H9 (cell line): ENCODE measurements around the gene POU2AF3. TPM values are rescaled to one million over a fixed set of nuclear protein-coding genes. Genes with fewer than 3 reads are reported as not detected.

Experiments
- DNase-seq: peaks from one replicate; pipeline ENCODE4 v3.0.0-alpha.2; 2017
- H2AFZ ChIP-seq: one replicate; pipeline ENCODE4 v1.6.1; 2013; ENCODE audit warnings: mild to moderate bottlenecking, low read length, control low read depth, moderate library complexity
- H2AK5ac ChIP-seq: 2 replicates; pipeline ENCODE4 v1.6.1; 2013; ENCODE audit warnings: low read length, control low read depth, mixed read lengths; ENCODE audit not compliant: insufficient read length
- H2BK120ac ChIP-seq: one replicate; pipeline ENCODE4 v1.6.1; 2013; ENCODE audit warnings: low read depth, mild to moderate bottlenecking, low read length, control low read depth, inconsistent platforms; ENCODE audit not compliant: poor library complexity, severe bottlenecking
- H2BK12ac ChIP-seq: 2 replicates; pipeline ENCODE4 v1.6.1; 2013; ENCODE audit warnings: low read length, control low read depth, mixed read lengths, low read depth; ENCODE audit not compliant: insufficient read length
- H2BK15ac ChIP-seq: 2 replicates; pipeline ENCODE4 v1.6.1; 2013; ENCODE audit warnings: low read depth, low read length, control low read depth
- H2BK20ac ChIP-seq: one replicate; pipeline ENCODE4 v1.6.1; 2013; ENCODE audit warnings: low read depth, mild to moderate bottlenecking, low read length, control low read depth, inconsistent platforms; ENCODE audit not compliant: poor library complexity, severe bottlenecking
- H2BK5ac ChIP-seq: 2 replicates; pipeline ENCODE4 v1.6.1; 2013; ENCODE audit warnings: low read length, control low read depth, mixed read lengths; ENCODE audit not compliant: insufficient read length
- H3K14ac ChIP-seq: 2 replicates; pipeline ENCODE4 v1.6.1; 2013; ENCODE audit warnings: low read length, control low read depth; ENCODE audit not compliant: insufficient read depth
- H3K18ac ChIP-seq: 2 replicates; pipeline ENCODE4 v1.6.1; 2013; ENCODE audit warnings: low read depth, mild to moderate bottlenecking, mixed read lengths, low read length, control low read depth; ENCODE audit not compliant: insufficient read length
- H3K23ac ChIP-seq: 2 replicates; pipeline ENCODE4 v1.6.1; 2013; ENCODE audit warnings: low read length, control low read depth, mixed read lengths, low read depth; ENCODE audit not compliant: insufficient read length
- H3K23me2 ChIP-seq: 2 replicates; pipeline ENCODE4 v1.6.1; 2013; ENCODE audit warnings: low read depth, mild to moderate bottlenecking, mixed read lengths, low read length, control low read depth; ENCODE audit not compliant: insufficient read length, poor library complexity, severe bottlenecking
- H3K27ac ChIP-seq: 2 replicates; pipeline ENCODE4 v1.5.1; 2013; ENCODE audit warnings: low read length, control low read depth, mixed read lengths, low read depth; ENCODE audit not compliant: insufficient read length
- H3K27me3 ChIP-seq: 2 replicates; pipeline ENCODE4 v1.6.1; 2013; ENCODE audit warnings: low read length, control low read depth, inconsistent platforms; ENCODE audit not compliant: insufficient read depth
- H3K4ac ChIP-seq: 2 replicates; pipeline ENCODE4 v1.6.1; 2013; ENCODE audit warnings: low read depth, mild to moderate bottlenecking, control low read depth, inconsistent platforms, low read length, moderate library complexity
- H3K4me1 ChIP-seq: 2 replicates; pipeline ENCODE4 v1.6.1; 2013; ENCODE audit warnings: low read length, control low read depth, inconsistent platforms; ENCODE audit not compliant: insufficient read depth
- H3K4me2 ChIP-seq: 2 replicates; pipeline ENCODE4 v1.6.1; 2013; ENCODE audit warnings: low read length, control low read depth, mixed read lengths; ENCODE audit not compliant: insufficient read length, insufficient read depth
- H3K56ac ChIP-seq: 2 replicates; pipeline ENCODE4 v1.6.1; 2013; ENCODE audit warnings: low read depth, mild to moderate bottlenecking, mixed read lengths, low read length, control low read depth; ENCODE audit not compliant: insufficient read length
- H3K79me1 ChIP-seq: 2 replicates; pipeline ENCODE4 v1.6.1; 2013; ENCODE audit warnings: low read depth, mild to moderate bottlenecking, moderate library complexity, low read length, control low read depth, inconsistent platforms; ENCODE audit not compliant: insufficient read depth, poor library complexity, severe bottlenecking
- H3K79me2 ChIP-seq: 2 replicates; pipeline ENCODE4 v1.6.1; 2013; ENCODE audit warnings: low read length, control low read depth, inconsistent platforms; ENCODE audit not compliant: insufficient read depth
- H3K9ac ChIP-seq: 2 replicates; pipeline ENCODE4 v1.6.1; 2013; ENCODE audit warnings: low read length, control low read depth, mixed read lengths; ENCODE audit not compliant: insufficient read length; ENCODE audit errors: extremely low read depth
- H3K9me3 ChIP-seq: one replicate; pipeline ENCODE4 v1.6.1; 2013; ENCODE audit warnings: low read depth, low read length, inconsistent platforms; ENCODE audit not compliant: control insufficient read depth
- H3T11ph ChIP-seq: one replicate; pipeline ENCODE4 v1.6.1; 2013; ENCODE audit warnings: mild to moderate bottlenecking, low read length, control low read depth, inconsistent platforms
- H4K20me1 ChIP-seq: one replicate; pipeline ENCODE4 v1.6.1; 2013; ENCODE audit not compliant: control insufficient read depth, insufficient read length, insufficient read depth
- H4K5ac ChIP-seq: 2 replicates; pipeline ENCODE4 v1.6.1; 2013; ENCODE audit warnings: low read depth, mild to moderate bottlenecking, mixed read lengths, low read length, control low read depth; ENCODE audit not compliant: insufficient read length
- H4K8ac ChIP-seq: replicated peaks from 2 replicates; pipeline ENCODE4 v1.6.1; 2013; ENCODE audit warnings: low read length, control low read depth, mixed read lengths, low read depth; ENCODE audit not compliant: insufficient read length
- H4K91ac ChIP-seq: 2 replicates; pipeline ENCODE4 v1.6.1; 2013; ENCODE audit warnings: low read depth, mild to moderate bottlenecking, moderate library complexity, mixed read lengths, low read length, control low read depth; ENCODE audit not compliant: insufficient read length
- H3K27ac Mint-ChIP-seq, 3 experiments: 2 replicates in 2 of 3; 3 replicates in 1 of 3; pipeline ENCODE4 v1.8.0; 2020 to 2021; ENCODE audit warnings: mixed read lengths in 3 of 3, mild to moderate bottlenecking in 1 of 3, moderate library complexity in 1 of 3
- H3K27me3 Mint-ChIP-seq: 2 replicates; pipeline ENCODE4 v1.8.0; 2021; ENCODE audit warnings: low read depth, mild to moderate bottlenecking, moderate library complexity, mixed read lengths
- H3K36me3 Mint-ChIP-seq, 3 experiments: 2 replicates in 2 of 3; 3 replicates in 1 of 3; pipeline ENCODE4 v1.8.0; 2020 to 2021; ENCODE audit warnings: low read depth in 3 of 3, mixed read lengths in 3 of 3; ENCODE audit not compliant: insufficient read depth in 1 of 3
- H3K4me1 Mint-ChIP-seq, 2 experiments: 2 replicates each; pipeline ENCODE4 v1.8.0; 2020; ENCODE audit warnings: mixed read lengths in 2 of 2
- H3K4me3 Mint-ChIP-seq, 2 experiments: 2 replicates in 1 of 2; 3 replicates in 1 of 2; pipeline ENCODE4 v1.8.0; 2020 to 2021; ENCODE audit warnings: mild to moderate bottlenecking in 2 of 2, mixed read lengths in 2 of 2, moderate library complexity in 1 of 2
- H3K9me3 Mint-ChIP-seq, 2 experiments: 2 replicates in 1 of 2; 3 replicates in 1 of 2; pipeline ENCODE4 v1.8.0; 2020; ENCODE audit warnings: mild to moderate bottlenecking in 2 of 2, mixed read lengths in 2 of 2, moderate library complexity in 1 of 2
- WGBS: extraction: QIAGEN DNeasy Blood & Tissue Kit; methylation state at CpG from one replicate; pipeline ENCODE4 v1.1.7; 2013; ENCODE audit warnings: missing lambda C conversion rate, low lambda C conversion rate, mixed read lengths; ENCODE audit not compliant: insufficient read length; ENCODE audit errors: extremely low coverage; 5-methylcytosine and 5-hydroxymethylcytosine counted together
- total RNA-seq: library from RNA; stranded (reverse); gene quantifications from 2 replicates; pipeline ENCODE4 v1.2.1, GENCODE V29; 2021
- TF ChIP-seq, protein P1 (sequence below): fragments of 200-600 bp; sonication (generic); conservative IDR thresholded peaks from 3 replicates; pipeline ENCODE4 v1.8.0; 2021; ENCODE audit warnings: antibody characterized with exemption, mild to moderate bottlenecking

The POU2AF3 gene
- total RNA-seq, 1 experiment from 2014 or later, result 0.52 TPM

DNA sequence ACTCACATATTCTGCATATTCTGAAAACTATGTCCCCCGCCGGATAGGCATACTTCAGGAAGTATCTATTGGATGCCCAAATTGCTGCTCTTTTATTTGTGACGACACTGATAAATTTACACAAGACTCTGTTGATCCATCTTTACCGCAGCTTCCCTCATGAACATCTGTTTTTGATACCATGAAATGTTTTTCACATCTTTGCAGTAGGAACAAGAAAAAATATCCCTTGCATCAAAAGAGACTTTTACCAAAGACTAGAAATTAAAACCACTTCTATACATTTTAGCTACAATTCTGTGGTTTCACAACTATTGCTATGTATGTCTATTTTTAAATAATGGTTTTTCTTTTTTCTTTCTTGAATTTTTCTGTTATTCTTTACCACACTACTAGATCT, 37.5 kb upstream of the POU2AF3 start:
- no CpG with 5 or more reads among the region's 4 CpGs for WGBS
- no peak overlapping the region for H3K4me3 Mint-ChIP-seq
- no peaks in the 10 kb centered on the region for H3K79me2 ChIP-seq
- H3K9me3 ChIP-seq, result no peaks in the 10 kb centered on the region
- H3K56ac ChIP-seq, result no peak overlapping the region
- no peak overlapping the region for H2BK5ac ChIP-seq
- no peak overlapping the region for H3K4ac ChIP-seq
- no peak overlapping the region for H3K23ac ChIP-seq
- H4K8ac ChIP-seq, result no peak overlapping the region
- no peaks in the 10 kb centered on the region for H3K23me2 ChIP-seq
- H3K18ac ChIP-seq, result no peak overlapping the region
- no peak overlapping the region for H3K27ac Mint-ChIP-seq
- H3K27me3 Mint-ChIP-seq, result peaks cover 2% of the 10 kb centered on the region
- no peak overlapping the region for H2BK12ac ChIP-seq
- H2BK15ac ChIP-seq, result no peak overlapping the region
- H3K27me3 ChIP-seq, result no peaks in the 10 kb centered on the region
- no peak overlapping the region for H2BK20ac ChIP-seq
- no peak overlapping the region for H4K91ac ChIP-seq
- H2AK5ac ChIP-seq, result no peak overlapping the region
- H3K9me3 Mint-ChIP-seq, result no peaks in the 10 kb centered on the region
- H3T11ph ChIP-seq, result no peak overlapping the region
- H3K79me1 ChIP-seq, result no peaks in the 10 kb centered on the region
- no peak overlapping the region for H3K27ac ChIP-seq
- no peaks in the 10 kb centered on the region for H3K36me3 Mint-ChIP-seq
- no peak overlapping the region for H3K9ac ChIP-seq
- TF ChIP-seq, protein P1, sequence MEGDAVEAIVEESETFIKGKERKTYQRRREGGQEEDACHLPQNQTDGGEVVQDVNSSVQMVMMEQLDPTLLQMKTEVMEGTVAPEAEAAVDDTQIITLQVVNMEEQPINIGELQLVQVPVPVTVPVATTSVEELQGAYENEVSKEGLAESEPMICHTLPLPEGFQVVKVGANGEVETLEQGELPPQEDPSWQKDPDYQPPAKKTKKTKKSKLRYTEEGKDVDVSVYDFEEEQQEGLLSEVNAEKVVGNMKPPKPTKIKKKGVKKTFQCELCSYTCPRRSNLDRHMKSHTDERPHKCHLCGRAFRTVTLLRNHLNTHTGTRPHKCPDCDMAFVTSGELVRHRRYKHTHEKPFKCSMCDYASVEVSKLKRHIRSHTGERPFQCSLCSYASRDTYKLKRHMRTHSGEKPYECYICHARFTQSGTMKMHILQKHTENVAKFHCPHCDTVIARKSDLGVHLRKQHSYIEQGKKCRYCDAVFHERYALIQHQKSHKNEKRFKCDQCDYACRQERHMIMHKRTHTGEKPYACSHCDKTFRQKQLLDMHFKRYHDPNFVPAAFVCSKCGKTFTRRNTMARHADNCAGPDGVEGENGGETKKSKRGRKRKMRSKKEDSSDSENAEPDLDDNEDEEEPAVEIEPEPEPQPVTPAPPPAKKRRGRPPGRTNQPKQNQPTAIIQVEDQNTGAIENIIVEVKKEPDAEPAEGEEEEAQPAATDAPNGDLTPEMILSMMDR, result no peak
- no peak overlapping the region for H4K5ac ChIP-seq
- H3K4me1 Mint-ChIP-seq, result no peaks in the 10 kb centered on the region
- H3K14ac ChIP-seq, result no peak overlapping the region
- H4K20me1 ChIP-seq, result no peaks in the 10 kb centered on the region
- DNase-seq, result no peak
- H3K4me2 ChIP-seq, result no peak overlapping the region
- H3K4me1 ChIP-seq, result no peaks in the 10 kb centered on the region
- H2BK120ac ChIP-seq, result no peak overlapping the region
- H2AFZ ChIP-seq, result no peak overlapping the region
